Uterus (tissue), 2 donors: ENCODE results near the gene MBD1.

Experiments used
- POLR2A ChIP-seq, 2 donors: fragments of 450-650 bp; IDR thresholded peaks; one replicate each; pipeline ENCODE4 v1.6.1; 2016; ENCODE audit warnings: antibody characterized with exemption in 2 of 2, mild to moderate bottlenecking in 1 of 2, moderate library complexity in 1 of 2
- TF ChIP-seq, protein P1 (sequence below), 4 experiments: fragments of 200-600 bp in 2 of 4; fragments of 450-650 bp in 2 of 4; sonication (generic) in 2 of 4; IDR thresholded peaks; one replicate each; pipeline ENCODE4 v1.5.1; 2016 to 2019; ENCODE audit warnings: antibody characterized with exemption in 4 of 4, mild to moderate bottlenecking in 2 of 4, moderate library complexity in 1 of 4

- no peak for TF ChIP-seq POLR2A (IDR thresholded peaks at IDR 0.05)
- TF ChIP-seq, protein P1, sequence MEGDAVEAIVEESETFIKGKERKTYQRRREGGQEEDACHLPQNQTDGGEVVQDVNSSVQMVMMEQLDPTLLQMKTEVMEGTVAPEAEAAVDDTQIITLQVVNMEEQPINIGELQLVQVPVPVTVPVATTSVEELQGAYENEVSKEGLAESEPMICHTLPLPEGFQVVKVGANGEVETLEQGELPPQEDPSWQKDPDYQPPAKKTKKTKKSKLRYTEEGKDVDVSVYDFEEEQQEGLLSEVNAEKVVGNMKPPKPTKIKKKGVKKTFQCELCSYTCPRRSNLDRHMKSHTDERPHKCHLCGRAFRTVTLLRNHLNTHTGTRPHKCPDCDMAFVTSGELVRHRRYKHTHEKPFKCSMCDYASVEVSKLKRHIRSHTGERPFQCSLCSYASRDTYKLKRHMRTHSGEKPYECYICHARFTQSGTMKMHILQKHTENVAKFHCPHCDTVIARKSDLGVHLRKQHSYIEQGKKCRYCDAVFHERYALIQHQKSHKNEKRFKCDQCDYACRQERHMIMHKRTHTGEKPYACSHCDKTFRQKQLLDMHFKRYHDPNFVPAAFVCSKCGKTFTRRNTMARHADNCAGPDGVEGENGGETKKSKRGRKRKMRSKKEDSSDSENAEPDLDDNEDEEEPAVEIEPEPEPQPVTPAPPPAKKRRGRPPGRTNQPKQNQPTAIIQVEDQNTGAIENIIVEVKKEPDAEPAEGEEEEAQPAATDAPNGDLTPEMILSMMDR (IDR thresholded peaks at IDR 0.05), result no peak
These were observed 26.6 kb upstream of the MBD1 start for GRCh38 chr18:50307738-50308470.
